ENCODE data around the gene B3GNT7.
A peak's percentile ranks its signal among the peaks of the same experiment; 100 is the strongest.
"Not testable (repeated sequence)": the region's sequence is repeated elsewhere in the genome, so short reads cannot be mapped to it uniquely, and the experiment has no call there.

Gene B3GNT7

DNA sequence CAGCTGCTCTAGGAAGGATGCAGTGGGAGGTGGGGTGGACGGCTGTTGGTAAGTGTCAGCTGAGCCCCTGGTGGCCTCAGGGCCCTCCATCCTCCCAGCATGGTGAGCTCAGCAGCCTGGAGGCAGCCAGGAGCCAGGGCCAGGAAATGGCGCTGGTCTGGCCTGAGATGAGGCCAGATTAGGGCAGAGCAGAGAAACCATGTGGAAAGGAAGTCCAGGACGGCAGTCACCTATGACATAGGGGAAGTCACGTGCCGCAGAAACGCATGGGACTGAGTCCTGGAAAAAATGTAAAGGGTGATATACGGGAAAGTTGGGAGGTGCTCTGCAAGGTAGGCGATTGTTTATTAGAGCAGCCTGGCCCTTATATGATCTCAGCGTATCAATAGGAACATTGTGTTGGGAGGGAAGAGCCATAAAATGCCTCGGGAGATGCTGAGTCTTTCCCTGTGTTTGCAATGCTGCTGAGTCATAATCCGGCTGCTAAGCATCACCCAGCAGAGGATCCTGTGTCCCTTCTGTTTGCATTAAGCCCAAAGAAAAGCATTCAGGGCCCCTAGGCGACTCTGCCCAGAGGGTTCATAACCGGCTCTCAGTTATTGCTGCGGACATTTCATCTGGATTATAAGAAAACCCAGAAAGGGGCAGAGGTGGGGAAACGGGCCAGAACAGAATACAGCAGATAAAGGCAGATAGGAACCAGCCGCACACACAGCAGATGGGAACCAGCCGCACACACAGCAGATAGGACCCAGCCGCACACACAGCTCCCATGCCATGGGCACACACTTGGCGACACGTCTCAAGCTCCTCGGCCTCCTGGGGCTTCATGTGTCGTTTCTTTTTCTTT, 30.3 kb upstream of the B3GNT7 start:
- DNase-seq: peak in 39 of 56 donors; percentile 16 to 79 (median 57)

DNA sequence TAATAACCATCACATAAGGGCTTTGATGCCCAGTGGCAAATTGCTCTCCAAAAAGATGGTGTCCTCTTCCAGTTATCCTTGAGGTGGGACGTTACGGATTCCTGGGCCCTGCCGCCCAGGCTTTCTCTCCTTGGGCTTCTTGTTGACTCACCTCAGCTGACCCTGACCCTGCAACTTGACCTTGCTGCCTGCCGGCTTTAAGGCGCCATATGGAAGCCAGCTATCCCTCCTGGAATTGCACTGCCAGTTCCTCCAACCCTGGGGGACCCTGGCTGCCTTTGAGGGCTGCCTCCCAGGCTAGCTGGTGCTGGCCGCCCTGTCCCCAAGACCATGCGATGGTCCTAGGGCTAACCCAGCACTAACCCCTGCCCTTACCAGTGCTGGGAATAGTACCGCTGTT, 28.3 kb upstream of the B3GNT7 start:
- no peak for DNase-seq

DNA sequence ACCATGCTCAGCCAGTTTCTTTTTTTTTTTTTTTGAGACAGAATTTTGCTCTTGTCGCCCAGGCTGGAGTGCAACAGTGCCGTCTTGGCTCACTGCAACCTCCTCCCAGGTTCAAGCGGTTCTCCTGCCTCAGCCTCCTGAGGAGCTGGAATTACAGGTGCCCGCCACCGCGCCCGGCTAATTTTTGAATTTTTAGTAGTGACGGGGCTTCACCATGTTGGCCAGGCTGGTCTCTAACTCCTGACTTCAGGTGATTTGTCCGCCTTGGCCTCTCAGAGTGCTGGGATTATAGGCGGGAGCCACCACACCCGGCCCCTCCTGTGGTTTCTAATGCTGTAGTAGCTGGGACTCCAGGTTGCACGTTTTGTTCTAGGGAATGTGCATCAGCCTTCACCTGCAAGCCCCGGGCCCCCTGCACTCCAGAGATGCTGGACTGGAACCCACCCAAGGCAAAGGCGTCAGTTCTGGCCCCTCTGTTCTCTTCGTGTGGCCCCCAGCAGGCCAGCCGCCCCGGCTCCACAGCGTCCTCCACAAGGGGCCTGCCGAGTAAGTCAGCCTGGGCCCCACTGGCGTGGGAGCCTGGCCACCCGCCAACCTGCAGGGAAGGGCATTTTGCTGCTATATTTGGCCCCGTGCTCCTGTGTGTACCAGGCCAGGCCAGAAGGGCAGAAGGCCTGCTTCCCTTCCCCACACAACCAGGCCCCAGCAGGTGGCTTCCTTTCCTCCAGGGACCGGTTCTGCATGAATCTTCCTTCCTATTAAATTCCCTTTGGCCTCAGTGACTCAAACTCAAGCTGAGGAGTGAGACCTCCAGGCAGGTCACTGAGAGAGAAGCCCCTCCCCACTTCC, 25.7 kb upstream of the B3GNT7 start:
- no peak for DNase-seq

DNA sequence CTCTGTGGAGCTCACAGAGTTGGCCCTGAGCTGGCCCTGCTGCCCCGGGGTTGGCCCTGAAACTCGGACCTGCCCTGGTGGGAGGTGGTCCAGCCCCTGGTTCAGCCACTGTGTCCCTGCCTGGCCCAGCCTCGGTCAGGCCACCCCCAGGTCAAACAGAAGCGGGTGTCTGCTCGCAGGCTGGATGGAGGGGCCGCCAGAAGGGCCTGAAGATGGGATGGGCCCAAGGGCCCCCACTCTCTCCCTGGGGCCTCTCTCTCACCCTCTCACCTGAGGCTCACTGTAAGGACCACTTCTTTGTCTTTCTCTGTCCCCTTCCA, 25.1 kb upstream of the B3GNT7 start:
- DNase-seq: no peak

DNA sequence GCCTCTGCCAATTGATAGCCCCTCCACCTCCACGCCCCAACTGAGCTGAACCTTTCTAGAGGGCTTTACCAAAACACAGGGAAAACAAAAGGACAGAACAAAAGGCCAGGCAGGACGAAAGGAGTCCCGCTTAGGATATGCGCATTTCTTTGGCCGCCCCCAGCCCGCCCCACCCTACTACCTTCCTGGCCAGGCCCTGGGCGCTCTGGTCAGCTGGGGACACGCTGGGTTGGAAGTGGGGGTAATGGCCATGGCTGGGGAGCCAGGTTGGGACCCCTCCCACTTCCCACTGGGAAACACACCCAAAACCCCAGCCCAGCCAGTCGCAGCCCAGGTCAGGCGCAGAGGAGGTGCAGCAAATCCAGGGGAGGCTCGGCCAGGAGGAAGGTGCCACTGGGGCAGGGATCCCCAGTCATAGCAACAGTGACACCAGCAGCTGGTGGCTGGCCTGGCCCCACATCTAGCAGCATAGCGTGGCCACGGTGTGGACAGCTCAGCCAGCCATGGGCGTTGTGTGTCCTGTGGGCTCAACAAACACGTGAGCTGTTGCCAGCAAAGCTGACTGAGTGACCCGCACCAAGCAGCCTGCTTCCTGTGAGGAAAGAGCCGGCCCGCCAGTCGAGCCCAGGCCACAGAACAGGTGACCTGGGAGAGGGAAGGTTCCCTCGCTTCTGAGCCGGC, 24.6 kb upstream of the B3GNT7 start:
- DNase-seq: peak in 1 of 56 donors; percentile 47

DNA sequence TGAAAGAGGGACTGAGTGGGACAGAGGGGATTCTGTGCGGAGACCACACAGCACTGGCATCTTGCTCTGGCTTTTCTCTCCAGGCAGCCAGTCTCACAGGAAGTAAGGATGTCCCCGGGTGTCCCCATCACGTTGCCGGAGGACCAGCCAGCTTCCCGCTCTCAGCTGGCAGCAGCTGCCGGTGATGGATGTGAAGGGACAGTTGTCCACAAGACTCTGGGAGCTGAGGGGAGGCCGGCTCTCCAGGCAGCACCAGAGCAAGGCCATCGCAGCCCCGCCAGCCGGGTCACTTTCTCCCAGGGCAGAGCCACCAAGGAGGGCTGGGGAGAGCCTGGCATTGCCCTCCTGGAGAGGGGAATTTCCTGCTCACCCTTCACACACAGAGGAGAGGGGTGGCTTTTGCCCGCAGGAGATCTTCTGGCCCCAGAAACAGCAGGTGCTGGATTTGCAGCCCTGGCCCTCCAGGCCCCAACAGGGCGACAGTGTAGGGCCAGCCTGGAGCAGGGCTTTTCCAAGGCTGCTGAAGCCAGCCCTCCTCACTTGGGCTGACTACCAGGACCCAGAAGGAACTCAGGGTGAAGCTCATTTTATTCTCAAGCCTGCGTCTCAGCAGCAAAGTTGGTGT, 24.0 kb upstream of the B3GNT7 start:
- peak in 36 of 56 donors; percentile 18 to 74 (median 46) for DNase-seq

DNA sequence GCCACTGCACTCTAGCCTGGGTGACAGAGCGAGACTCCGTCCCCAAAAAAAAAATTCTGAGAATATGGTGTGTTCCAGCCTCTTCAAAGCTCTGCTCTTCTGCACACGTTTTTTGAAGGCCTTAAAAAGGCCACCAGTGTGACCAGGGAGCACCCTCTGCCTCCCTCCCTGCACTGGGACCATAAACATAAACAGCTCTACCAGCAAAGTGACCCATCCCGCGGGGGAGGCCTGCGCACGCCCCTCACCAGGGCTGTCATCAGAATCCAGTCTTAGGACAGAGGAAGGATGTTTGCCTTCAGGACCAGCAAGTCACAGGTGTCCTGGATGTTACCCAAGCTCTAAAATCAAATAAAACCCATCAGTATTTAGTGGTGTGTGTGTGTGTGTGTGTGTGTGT, 23.2 kb upstream of the B3GNT7 start:
- DNase-seq: no peak

DNA sequence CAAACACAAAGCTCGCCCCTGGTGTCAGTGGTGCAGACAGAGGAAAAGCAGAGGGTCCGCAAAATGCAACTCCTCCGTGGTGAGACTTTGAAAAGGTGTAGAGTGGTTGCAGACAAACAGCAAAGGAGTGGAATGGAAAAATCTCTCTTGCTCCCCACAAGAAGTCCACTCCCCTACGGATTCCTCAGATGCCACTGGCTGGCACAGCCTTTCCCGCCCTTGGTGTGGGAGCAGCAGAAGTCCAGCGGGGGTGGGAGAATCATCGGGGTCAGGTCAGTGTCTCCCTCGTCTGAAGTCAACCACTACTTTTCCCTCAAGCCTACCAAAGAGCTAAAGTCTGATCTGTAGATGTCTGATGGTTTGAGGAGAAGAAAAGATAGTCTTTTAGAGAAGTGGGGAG, 22.3 kb upstream of the B3GNT7 start:
- DNase-seq: no peak

DNA sequence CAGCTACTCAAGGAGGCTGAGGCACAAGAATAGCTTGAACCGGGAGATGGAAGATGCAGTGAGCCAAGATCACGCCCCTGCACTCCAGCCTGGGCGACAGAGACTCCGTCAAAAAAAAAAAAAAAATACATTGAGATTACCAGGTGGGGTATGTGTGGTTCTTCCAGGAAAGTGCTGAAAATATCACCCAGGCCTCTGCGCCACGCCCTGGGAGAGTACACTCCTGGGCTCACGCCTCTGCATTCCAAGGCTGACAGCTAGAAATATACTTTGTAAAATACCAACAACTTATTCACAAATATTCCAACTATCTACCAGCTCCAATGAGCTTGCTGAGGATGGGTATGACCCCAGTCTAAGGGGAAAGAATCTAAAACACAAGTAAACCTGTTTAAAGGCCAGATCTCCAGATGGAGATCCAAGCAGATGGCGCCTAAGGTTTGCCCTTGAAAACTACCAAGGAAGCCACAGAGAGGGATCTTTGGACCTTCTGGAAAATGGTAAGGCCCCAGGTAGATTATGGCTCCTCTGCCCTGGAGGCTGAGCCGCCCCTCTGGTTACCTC, 21.6 kb upstream of the B3GNT7 start:
- no peak for DNase-seq

DNA sequence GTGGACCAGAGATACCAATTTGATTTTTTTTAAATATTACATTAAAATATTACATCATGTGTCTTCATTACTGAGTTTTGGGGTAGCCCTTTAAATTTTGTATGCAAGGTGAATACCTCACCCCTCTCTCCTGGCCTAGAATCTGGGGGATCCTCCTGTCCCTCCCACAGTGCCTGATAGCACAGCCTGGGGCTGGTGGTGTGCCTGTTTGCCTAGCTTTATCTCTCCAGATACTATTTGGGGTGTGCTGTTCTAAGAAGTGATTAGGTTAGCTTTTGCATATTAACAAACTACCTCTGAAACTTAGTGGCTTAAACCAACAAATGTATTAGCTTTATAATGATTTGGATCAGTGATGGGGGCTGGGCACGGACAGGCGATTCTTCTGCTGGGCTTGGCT, 20.7 kb upstream of the B3GNT7 start:
- no peak for DNase-seq

DNA sequence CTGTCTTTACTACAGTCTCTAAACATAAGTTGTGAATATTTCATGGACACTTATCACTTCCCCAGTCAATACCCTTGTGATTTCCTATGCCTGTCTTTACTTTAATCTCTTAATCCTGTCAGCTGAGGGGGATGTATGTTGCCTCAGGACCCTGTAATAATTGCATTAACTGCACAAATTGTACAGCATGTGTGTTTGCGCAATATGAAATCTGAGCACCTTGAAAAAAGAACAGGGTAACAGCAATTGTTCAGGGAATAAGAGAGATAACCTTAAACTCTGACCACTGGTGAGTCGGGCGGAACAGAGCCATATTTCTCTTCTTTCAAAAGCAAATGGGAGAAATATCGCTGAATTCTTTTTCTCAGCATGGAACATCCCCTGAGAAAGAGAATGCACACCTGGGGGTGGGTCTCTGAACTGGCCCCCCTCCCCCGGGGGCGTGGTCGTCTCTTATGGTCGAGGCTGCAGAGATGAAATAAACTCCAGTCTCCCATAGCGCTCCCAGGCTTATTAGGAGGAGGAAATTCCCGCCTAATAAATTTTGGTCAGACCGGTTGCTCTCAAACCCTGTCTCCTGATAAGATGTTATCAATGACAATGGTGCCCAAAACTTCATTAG, 19.4 kb upstream of the B3GNT7 start:
- DNase-seq: not testable (repeated sequence)

DNA sequence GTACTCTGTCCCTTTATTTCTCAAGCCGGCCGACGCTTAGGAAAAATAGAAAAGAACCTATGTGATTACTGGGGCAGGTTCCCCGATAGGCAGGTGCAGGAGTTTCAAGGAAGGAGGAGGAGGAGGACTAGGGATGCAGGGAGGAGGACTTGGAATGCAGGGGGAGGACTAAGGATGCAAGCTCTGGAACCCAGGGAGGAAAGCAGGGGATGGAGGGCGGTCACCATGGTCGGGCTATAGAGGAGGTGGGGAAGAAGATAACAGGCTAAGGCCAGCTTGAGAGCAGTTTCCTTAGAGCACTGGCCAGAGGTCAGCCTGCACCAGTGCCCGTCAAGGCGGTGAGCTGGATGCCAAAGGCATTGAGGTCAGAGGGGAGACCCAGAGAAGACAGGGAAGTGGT, 18.7 kb upstream of the B3GNT7 start:
- DNase-seq: no peak

DNA sequence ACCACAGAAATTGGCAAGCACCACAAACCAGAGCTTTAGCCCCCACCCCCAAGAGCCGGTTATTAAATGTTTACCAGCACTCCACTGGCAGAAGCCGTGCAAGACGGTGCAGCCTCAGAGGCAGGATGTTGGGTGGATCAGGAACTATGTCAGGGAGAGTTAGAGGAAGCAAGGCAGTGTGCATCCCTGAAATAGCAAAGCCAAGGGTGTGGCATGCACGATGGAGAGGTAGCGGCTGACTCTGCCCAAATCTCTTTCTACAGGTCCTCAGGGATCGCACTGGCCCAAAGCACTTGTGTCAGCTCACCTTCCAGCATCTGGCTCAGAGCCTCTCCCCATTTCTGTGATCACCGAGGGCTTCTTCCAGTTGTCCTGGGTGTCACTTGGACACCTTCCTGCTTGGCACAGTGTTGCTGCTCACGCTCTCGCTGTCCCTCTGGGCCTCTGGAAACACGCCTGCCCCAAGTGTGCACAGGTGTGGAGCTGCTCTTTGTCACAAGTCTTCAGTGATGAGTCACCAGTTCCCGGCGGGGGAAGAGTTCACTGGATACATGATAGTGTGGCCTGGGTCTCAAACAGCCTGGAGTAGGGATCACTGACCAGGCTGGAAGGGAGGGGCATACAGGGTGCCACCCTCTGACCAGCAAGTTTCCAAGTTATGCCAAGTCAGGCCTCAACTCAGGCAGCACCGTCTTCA, 17.3 kb upstream of the B3GNT7 start:
- no peak for DNase-seq

DNA sequence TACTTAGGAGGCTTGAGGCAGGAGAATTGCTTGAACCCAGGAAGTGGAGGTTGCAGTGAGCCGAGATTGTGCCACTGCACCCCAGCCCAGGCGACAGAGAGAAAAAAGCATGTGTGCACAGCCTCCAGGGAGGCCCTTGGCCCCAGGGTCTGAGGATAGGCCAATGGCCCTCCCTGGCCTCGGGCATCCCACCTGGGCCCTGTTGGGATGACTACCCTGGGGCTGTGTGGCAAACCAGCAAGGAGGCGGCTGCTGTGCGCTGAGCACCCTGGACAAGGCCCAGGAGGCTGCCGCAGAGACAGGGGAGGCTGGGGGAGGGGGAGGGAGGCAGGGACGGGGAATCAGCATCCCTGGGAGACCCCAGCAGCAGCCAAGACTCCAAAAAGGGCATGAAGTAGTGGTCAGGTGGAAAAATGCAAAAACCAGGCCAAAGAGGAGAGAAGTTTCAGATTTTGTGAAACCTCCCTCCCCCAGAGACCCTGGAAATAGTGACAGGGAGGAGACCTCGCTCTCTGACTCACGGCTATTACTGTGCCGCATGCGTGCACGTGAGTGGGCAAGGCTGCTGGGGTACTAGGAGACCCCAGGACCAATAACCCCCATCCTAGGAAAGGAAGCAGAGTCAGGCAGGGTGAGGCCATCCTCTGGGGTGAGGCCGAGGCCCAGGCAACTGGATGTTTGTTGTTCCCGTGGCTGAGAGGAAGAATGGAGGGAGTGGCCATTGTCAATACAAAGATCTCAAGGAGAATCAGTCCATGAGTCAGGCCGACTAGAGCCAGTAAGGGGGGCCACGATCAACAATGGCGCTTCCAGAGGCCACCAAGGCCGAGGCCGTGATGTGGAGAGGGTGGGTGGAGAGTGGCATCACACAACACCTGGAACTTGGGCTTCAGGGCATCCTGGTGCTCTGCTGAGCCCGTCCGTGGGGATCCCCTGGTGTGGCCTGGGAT, 16.0 kb upstream of the B3GNT7 start:
- peak in 22 of 56 donors; percentile 18 to 71 (median 34) for DNase-seq

DNA sequence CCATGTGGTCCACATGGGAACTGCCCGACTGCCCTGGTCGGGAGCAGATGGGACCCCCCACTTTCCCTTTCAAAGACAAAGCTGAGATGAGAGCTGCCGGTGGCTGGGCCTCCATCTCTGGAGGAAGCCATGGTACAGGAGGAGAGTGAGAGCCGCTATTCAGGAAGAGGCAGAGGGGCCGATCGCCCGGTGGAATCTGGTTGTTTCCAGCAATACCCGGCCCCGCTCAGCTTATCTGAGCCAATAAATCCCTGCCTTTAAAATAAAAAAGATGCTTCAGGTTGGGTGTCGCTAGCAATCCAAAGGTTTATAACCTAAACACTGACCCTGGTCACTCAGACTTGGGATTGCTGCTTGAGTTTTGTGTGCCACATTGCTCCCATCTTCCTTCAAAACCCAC, 15.2 kb upstream of the B3GNT7 start:
- no peak for DNase-seq

DNA sequence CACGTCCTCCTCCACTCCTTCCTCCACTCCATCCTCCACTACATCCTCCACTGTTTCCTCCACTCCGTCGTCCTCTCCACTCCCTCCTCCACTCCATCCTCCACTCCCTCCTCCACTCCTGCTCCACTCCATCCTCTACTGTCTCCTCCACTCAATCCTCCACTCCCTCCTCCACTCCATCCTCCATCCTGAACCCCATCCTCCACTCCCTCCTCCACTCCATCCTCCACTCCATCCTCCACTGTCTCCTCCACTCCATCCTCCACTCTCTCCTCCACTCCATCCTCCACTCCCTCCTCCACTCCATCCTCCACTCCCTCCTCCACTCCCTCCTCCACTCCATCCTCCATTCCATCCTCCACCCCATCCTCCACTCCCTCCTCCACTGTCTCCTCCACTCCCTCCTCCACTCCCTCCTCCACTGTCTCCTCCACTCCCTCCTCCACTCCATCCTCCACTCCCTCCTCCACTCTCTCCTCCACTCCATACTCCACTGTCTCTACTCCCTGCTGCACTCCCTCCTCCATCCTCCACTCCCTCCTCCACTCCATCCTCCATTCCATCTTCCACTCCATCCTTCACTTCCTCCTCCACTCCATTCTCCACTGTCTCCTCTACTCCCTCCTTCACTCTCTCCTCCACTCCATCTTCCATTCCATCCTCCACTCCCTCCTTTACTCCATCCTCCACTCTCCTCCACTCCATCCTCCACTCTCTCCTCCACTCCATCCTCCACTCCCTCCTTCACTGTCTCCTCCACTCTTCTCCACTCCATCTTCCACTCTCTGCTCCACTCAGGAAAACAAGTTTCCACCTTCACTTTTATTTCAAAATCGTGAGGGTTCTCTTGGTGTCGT, 14.3 kb upstream of the B3GNT7 start:
- no peak for DNase-seq

DNA sequence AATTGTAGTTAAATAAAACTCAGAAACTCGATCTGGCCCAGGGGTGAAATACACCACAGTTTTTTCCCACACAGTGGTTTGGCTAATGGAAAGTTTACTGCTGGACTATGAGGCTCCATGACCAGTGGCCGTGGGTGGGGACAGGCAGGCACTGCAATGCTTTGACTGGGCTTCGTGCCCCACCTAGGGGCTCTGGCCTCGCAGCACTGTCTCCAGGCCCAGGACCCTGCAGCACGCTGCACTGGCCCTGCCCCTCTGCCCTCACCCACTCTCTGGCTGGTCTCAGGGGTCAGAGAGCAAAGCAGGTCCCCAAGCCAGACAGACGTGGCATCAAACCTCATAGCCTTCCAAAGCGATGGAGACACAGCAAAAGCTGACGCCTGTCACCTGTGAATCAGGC, 13.4 kb upstream of the B3GNT7 start:
- no peak for DNase-seq
